Frontal cortex (tissue), 4 donors: ENCODE measurements around the gene LEFTY2. TPM values are rescaled to one million over a fixed set of nuclear protein-coding genes. Genes with fewer than 3 reads are reported as not detected.
"Not testable (repeated sequence)": the region's sequence is repeated elsewhere in the genome, so short reads cannot be mapped to it uniquely, and the experiment has no call there.

Experiments used
- DNase-seq, 2 donors: peaks; one replicate each; pipeline ENCODE4 v3.0.0; 2012; ENCODE audit warnings: low spot score in 2 of 2
- FAIRE-seq: peaks from 2 replicates; lab custom pipeline; 2012; peaks lifted over from hg19 to GRCh38; lab: Jason Lieb, UNC
- total RNA-seq: library from RNA; depleted of rRNA; stranded (reverse); fragments of >200 nt; gene quantifications from one replicate; pipeline ENCODE4 v1.2.3, GENCODE V29; 2014
- donor health status: control.
- donor health status: control.
- donor health status: control.

LEFTY2 gene
- total RNA-seq, 1 donor from 2014 or later: under 0.01 TPM

- DNase-seq (no peak), FAIRE-seq (no peak)
Measured at GRCh38 chr1:225958041-225958440, 17.0 kb upstream of the LEFTY2 start.

GRCh38 chr1:225954753-225955152 lies 13.7 kb upstream of the LEFTY2 start:
- FAIRE-seq (no peak), DNase-seq (no peak)

GRCh38 chr1:225953315-225953714 lies 12.3 kb upstream of the LEFTY2 start:
- DNase-seq: no peak
- FAIRE-seq: no peak

- DNase-seq (no peak), FAIRE-seq (no peak)
Measured at GRCh38 chr1:225950905-225951497, 10.0 kb upstream of the LEFTY2 start.

- FAIRE-seq (no peak), DNase-seq (no peak)
Measured at GRCh38 chr1:225949041-225949440, 8.0 kb upstream of the LEFTY2 start.

GRCh38 chr1:225946803-225947202 lies 5.8 kb upstream of the LEFTY2 start:
- FAIRE-seq (no peak), DNase-seq (no peak)

- no peak for FAIRE-seq
Measured at GRCh38 chr1:225946082-225946620, 5.1 kb upstream of the LEFTY2 start.

GRCh38 chr1:225945564-225945963 lies 4.5 kb upstream of the LEFTY2 start:
- FAIRE-seq (no peak), DNase-seq (no peak)

More at GRCh38 chr1:225946082-225946620, 5.1 kb upstream of the LEFTY2 start:
- no peak for DNase-seq

- DNase-seq: no peak
- no peak for FAIRE-seq
Measured at GRCh38 chr1:225944951-225945350, 3.9 kb upstream of the LEFTY2 start.

GRCh38 chr1:225944387-225944786 lies 3.4 kb upstream of the LEFTY2 start:
- FAIRE-seq: no peak
- DNase-seq: no peak

- FAIRE-seq (no peak), DNase-seq (no peak)
Measured at GRCh38 chr1:225943582-225943981, 2.6 kb upstream of the LEFTY2 start.

GRCh38 chr1:225942574-225942973 lies 1.6 kb upstream of the LEFTY2 start:
- DNase-seq (no peak), FAIRE-seq (no peak)

- DNase-seq (no peak), FAIRE-seq (no peak)
Measured at GRCh38 chr1:225941942-225942222, 862 bp upstream of the LEFTY2 start.

GRCh38 chr1:225940385-225941151 lies 452 bp downstream of the LEFTY2 start:
- FAIRE-seq (no peak), DNase-seq (no peak)

GRCh38 chr1:225939939-225940310 lies 1.1 kb downstream of the LEFTY2 start:
- DNase-seq, FAIRE-seq: not testable (repeated sequence)

GRCh38 chr1:225939097-225939938 lies 1.7 kb downstream of the LEFTY2 start:
- DNase-seq, FAIRE-seq: not testable (repeated sequence)

GRCh38 chr1:225937048-225937968 lies 3.7 kb downstream of the LEFTY2 start:
- FAIRE-seq (no peak), DNase-seq (no peak)

- FAIRE-seq (no peak), DNase-seq (no peak)
Measured at GRCh38 chr1:225936523-225936922, 4.5 kb downstream of the LEFTY2 start.

GRCh38 chr1:225936086-225936485 lies 4.9 kb downstream of the LEFTY2 start:
- DNase-seq, FAIRE-seq: not testable (repeated sequence)

GRCh38 chr1:225934711-225935110 lies 6.3 kb downstream of the LEFTY2 start:
- FAIRE-seq: no peak
- DNase-seq: no peak
